Coronary artery (tissue), 2 donors: ENCODE measurements around the gene PDXP.

Experiments
- DNase-seq: peaks from one replicate; pipeline ENCODE4 v3.0.0-alpha.2; 2017; ENCODE audit warnings: low spot score
- H3K27ac ChIP-seq, 2 donors: fragments of 200-600 bp; sonication (generic); one replicate each; pipeline ENCODE4 v1.5.1; 2016 to 2019
- H3K4me3 ChIP-seq: fragments of 200-600 bp; sonication (generic); 2 replicates; pipeline ENCODE4 v1.5.1; 2016; ENCODE audit warnings: mild to moderate bottlenecking, moderate library complexity
- TF ChIP-seq, protein P1 (sequence below): fragments of 200-600 bp; sonication (generic); IDR thresholded peaks from one replicate; pipeline ENCODE4 v1.5.1; 2019; ENCODE audit warnings: antibody characterized with exemption

The PDXP gene

DNA sequence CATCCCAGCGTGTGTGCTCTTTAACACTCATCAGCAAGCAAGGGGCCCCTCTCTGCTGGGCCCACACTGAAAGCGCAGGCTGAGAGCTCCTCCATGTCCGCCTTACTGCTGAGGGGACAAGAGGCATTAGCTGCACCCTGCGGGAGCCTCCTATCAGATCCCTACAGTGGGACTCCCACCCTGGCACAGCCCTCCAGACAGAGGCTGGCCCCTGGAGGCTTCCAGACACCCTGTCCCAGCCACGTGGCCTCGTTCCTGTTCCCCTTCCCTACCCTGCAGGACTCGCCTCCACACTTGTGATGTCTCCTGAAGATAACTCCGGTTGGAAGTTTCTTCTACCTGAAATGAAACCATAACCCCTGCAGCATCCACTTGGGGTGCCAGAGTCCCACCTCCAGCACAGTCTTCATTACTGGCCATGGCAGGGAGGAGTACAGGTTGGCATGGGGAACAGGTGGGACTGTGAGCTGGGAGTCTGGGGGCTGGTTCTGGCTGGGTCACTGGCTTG lies 24.1 kb upstream of the PDXP start:
- Histone ChIP-seq H3K4me3 (peak overlapping the region; percentile 64), H3K27ac (peak overlapping the region; percentile 35 to 90)
- DNase-seq = no peak
- TF ChIP-seq, protein P1, sequence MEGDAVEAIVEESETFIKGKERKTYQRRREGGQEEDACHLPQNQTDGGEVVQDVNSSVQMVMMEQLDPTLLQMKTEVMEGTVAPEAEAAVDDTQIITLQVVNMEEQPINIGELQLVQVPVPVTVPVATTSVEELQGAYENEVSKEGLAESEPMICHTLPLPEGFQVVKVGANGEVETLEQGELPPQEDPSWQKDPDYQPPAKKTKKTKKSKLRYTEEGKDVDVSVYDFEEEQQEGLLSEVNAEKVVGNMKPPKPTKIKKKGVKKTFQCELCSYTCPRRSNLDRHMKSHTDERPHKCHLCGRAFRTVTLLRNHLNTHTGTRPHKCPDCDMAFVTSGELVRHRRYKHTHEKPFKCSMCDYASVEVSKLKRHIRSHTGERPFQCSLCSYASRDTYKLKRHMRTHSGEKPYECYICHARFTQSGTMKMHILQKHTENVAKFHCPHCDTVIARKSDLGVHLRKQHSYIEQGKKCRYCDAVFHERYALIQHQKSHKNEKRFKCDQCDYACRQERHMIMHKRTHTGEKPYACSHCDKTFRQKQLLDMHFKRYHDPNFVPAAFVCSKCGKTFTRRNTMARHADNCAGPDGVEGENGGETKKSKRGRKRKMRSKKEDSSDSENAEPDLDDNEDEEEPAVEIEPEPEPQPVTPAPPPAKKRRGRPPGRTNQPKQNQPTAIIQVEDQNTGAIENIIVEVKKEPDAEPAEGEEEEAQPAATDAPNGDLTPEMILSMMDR = no peak

DNA sequence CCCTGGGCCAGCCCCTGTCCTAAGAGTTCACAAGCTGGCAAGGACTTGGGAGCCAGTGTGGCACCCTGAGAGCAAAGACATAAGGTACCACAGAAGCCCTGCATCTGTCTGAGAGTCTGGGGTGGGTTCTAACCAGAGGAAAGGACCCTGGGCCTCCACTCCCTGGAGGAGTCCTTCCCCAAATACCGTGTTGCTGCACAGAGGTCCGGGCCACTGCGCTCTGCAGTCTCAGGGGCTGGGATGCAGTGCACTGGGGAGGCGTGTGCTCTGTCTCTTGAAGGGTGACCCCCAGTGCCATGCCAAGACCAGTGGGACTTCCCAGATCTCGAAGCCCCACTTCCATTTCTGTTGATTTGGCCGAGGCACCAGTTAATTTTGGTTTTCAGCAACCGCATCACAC lies 23.4 kb upstream of the PDXP start:
- no peak for DNase-seq
- H3K27ac ChIP-seq = peak overlapping the region; percentile 0 to 90
- no peak overlapping the region for H3K4me3 ChIP-seq
- TF ChIP-seq, protein P1 = no peak

DNA sequence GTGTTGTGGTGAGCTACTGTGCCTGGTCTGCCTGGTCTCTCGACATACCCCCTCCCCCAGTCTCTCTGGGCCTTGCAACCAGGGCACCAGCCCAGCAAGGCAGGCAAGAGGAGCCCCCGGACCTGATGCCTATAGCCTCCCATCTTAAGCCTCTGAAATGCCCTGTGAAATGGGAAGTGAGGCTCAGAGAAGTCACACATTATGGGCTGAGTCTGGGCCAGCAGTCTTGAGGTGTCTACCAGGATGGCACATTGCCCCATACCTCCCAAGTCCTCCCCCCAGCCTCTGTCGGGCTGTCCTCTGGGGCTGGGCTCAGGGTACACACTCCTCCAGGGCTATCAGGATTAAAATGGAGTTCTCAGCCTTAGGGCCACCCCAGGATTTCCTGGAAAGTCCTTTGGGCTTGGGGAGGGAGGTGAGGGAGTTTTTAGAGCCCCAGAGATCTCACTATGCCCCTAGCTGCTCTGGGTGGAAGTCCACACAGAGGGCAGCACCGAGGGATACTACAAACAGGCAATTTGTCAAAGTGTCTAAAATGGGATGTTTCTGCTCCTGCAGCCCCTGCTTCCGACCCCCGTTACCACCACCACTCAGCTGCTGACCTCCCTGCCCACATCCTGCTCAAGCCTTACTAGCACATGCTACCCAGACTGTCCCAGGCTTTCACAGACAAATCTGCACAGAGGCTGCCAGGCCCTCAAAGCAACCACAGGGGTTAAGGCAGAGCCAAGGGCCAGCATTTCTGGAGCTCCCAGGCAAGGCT lies 22.2 kb upstream of the PDXP start:
- Histone ChIP-seq H3K27ac (peak overlapping the region in 1 of 2 donors; percentile 17), H3K4me3 (no peak overlapping the region)
- DNase-seq = no peak
- TF ChIP-seq, protein P1 = no peak

DNA sequence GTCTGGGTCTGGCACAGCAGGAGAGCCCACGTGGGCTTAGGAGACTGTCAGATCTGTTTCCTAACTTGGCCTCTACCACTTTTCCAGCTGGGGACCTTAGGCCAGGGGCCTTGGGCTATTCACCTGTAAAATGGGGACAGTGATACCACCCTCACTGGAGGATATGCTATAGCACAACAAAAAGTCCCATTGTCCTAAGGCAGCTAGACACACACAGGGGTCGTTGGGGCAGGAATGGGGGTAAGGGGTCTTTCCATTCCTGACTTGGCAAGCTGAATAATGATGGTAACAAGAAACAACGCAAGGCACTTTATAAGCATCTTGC lies 21.6 kb upstream of the PDXP start:
- TF ChIP-seq, protein P1 = no peak
- H3K27ac ChIP-seq = peak overlapping the region in 1 of 2 donors; percentile 17
- no peak for DNase-seq
- no peak overlapping the region for H3K4me3 ChIP-seq

DNA sequence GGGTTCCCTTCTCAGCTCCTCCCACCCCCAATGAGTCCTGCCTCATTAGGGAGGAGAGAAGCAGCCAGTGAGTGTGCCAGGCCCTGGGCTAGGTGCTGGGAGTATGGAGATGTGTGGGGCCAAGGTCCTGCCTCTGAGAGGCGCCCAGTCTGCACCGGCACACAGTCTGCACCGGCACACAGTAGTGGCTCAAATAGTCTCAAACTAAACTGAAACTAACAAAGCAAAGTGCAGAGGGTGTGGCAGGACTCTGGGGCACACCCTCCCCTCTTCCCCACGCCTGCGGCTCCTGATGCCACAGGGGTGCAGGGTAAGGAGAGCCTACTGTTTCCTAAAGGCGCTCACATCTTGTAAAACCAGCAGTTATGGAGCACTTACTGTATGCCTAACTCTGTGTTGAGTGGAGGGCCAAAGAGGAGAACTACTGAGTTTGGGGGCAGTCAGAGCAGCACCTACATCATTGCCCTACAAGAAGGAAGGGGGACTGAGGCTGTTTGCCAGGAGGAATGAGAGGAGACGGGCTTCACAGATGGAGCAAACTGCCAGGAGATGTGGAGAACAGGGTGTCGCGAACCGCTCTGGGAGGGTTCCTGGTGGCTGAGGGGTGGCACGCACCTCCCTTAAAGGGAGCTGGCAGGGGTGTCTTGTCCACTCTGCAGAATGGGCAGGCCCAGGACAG lies 20.0 kb upstream of the PDXP start:
- H3K4me3 ChIP-seq = peak overlapping the region; percentile 79
- H3K27ac ChIP-seq = peak overlapping the region in 1 of 2 donors; percentile 78
- no peak for DNase-seq
- TF ChIP-seq, protein P1 = no peak

DNA sequence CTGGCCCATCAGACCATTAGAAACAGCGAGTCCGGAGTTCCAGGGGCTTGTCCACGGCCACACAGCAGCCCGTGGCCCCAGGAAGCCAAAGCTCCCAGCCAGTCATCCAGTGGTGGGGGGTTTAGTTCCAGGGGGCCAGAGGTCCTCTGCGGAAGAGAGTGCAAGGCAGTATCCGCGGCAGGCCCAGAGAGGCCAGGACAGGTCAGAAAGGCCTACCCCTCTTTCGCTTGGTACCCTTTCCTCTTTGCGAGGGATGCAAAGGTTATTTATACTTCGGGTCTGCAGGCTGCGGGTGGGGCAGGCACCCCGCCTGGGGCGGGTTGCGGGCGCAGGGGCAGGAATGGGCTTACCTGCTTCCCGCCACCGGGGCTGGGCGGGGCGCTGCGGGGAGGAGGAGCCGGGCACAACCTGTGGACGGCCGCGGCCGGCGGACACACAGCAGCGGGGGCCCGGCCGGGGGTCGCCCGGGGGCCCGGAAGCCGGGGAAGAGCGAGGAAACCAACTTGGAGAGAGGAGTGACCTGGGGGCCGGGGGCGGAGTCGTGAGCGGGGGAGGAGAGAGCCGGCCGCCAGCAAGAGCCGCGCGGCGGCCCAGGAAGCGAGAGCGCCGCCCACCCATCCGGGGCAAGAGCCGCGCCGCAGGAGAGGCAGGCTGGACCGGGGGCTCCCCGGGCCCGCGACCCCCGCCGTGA lies 19.3 kb upstream of the PDXP start, which contains the start of gene SH3BP1:
SH3BP1 (plus strand) TSS at position 600 of the 691 bp plus-strand sequence. CDS start 119 bp downstream, outside the sequence.
- peak within 1 kb of the TSS in 1 of 2 donors; percentile 78 for H3K27ac ChIP-seq
- TF ChIP-seq, protein P1 = no peak
- DNase-seq = no peak
- peak within 1 kb of the TSS; percentile 79 for H3K4me3 ChIP-seq
